Thyroid gland (tissue), 4 donors: ENCODE measurements around the gene PRKCZ. TPM values are rescaled to one million over a fixed set of nuclear protein-coding genes. Genes with fewer than 3 reads are reported as not detected.

Source experiments
- DNase-seq, 2 donors: peaks; one replicate each; pipeline ENCODE4 v3.0.0-alpha.2; 2019
- H3K27ac ChIP-seq, 3 donors: fragments of 200-600 bp; sonication (generic); 1 replicate in 2 of 3; 2 replicates in 1 of 3; pipeline ENCODE4 v1.5.1; 2016 to 2019; ENCODE audit warnings: mild to moderate bottlenecking in 1 of 3, moderate library complexity in 1 of 3
- H3K27me3 ChIP-seq: fragments of 200-600 bp; sonication (generic); one replicate; pipeline ENCODE4 v1.5.1; 2019
- H3K36me3 ChIP-seq, 2 donors: fragments of 200-600 bp; sonication (generic); one replicate each; pipeline ENCODE4 v1.5.1; 2016 to 2019
- H3K4me1 ChIP-seq, 2 donors: fragments of 200-600 bp; sonication (generic); one replicate each; pipeline ENCODE4 v1.5.1; 2017 to 2019
- H3K4me3 ChIP-seq, 3 donors: fragments of 200-600 bp; sonication (generic); replicated peaks in 1 of 3; 1 replicate in 2 of 3; 2 replicates in 1 of 3; pipeline ENCODE4 v1.5.1; 2016; ENCODE audit warnings: mild to moderate bottlenecking in 1 of 3
- H3K9me3 ChIP-seq: fragments of 200-600 bp; sonication (generic); one replicate; pipeline ENCODE4 v1.5.1; 2017
- CTCF ChIP-seq, 6 experiments: fragments of 200-600 bp in 3 of 6; fragments of 450-650 bp in 3 of 6; sonication (generic) in 3 of 6; IDR thresholded peaks; one replicate each; pipeline ENCODE4 v1.5.1; 2016 to 2019; ENCODE audit warnings: antibody characterized with exemption in 6 of 6, mild to moderate bottlenecking in 2 of 6, inconsistent platforms in 1 of 6, moderate library complexity in 1 of 6
- POLR2A ChIP-seq, 2 donors: fragments of 450-650 bp; IDR thresholded peaks; one replicate each; pipeline ENCODE4 v1.6.1; 2017; ENCODE audit warnings: antibody characterized with exemption in 2 of 2, mild to moderate bottlenecking in 2 of 2, moderate library complexity in 1 of 2
- WGBS, 2 donors: methylation state at CpG; one replicate each; pipeline ENCODE4 v1.1.5; 2017; 5-methylcytosine and 5-hydroxymethylcytosine counted together
- intact Hi-C: fragments of 100-400 bp; cut with DNase I; formaldehyde crosslinking; loops from one replicate; pipeline ENCODE4 v1.15.1; 2023
- total RNA-seq, 4 donors: library from RNA; depleted of rRNA; stranded (reverse); fragments of >200 nt; gene quantifications; one replicate each; pipeline ENCODE4 v1.2.3, GENCODE V29; 2016

PRKCZ gene
- total RNA-seq, 4 donors from 2014 or later, result 33.6 to 53.0 (median 44.3) TPM

- no peaks in the 10 kb centered on the region for H3K9me3 ChIP-seq
- H3K27me3 ChIP-seq, result no peaks in the 10 kb centered on the region
- no peaks in the 10 kb centered on the region for H3K4me1 ChIP-seq
- no peak for DNase-seq
- intact Hi-C loops, result loop anchor here (10.0 kb wide), 1 partner anchor 124 kb away; the partner anchor contains the start of gene PRKCZ
- WGBS, 2 donors, result 84 to 98% methylated on average over 7 of the region's 16 CpGs
- no peak overlapping the region for H3K27ac ChIP-seq
- H3K4me3 ChIP-seq, result no peak overlapping the region
- H3K36me3 ChIP-seq, result peaks cover 3 to 5% of the 10 kb centered on the region in 2 donors
- TF ChIP-seq CTCF (IDR thresholded peaks at IDR 0.05), result no peak
- no peak for TF ChIP-seq POLR2A (IDR thresholded peaks at IDR 0.05)
Observed at GRCh38 chr1:2178875-2179274, 128.7 kb downstream of the PRKCZ start.

- Histone ChIP-seq H3K9me3 (no peaks in the 10 kb centered on the region), H3K36me3 (peaks cover 3 to 5% of the 10 kb centered on the region in 2 donors), H3K4me3 (no peak overlapping the region), H3K4me1 (no peaks in the 10 kb centered on the region), H3K27ac (no peak overlapping the region), H3K27me3 (no peaks in the 10 kb centered on the region)
- WGBS, 2 donors, result 80 to 89% methylated on average over 19 to 23 of the region's 28 CpGs
- DNase-seq, result no peak
- TF ChIP-seq POLR2A (IDR thresholded peaks at IDR 0.05), result no peak
- TF ChIP-seq CTCF (IDR thresholded peaks at IDR 0.05), result no peak
- intact Hi-C loops, result loop anchor here (10.0 kb wide), 1 partner anchor 125 kb away; the partner anchor contains the start of gene PRKCZ
Observed at GRCh38 chr1:2179283-2180013, 129.2 kb downstream of the PRKCZ start.

GRCh38 chr1:2180297-2181245, 130.4 kb downstream of the PRKCZ start:
- Histone ChIP-seq H3K27ac (no peak overlapping the region), H3K36me3 (peaks cover 5 to 14% of the 10 kb centered on the region in 2 donors), H3K9me3 (no peaks in the 10 kb centered on the region), H3K4me3 (no peak overlapping the region), H3K27me3 (no peaks in the 10 kb centered on the region), H3K4me1 (no peaks in the 10 kb centered on the region)
- DNase-seq, result no peak
- intact Hi-C loops, result no loop called here
- 90 to 93% methylated on average over 54 to 55 of the region's 58 CpGs for WGBS, 2 donors
- TF ChIP-seq POLR2A (IDR thresholded peaks at IDR 0.05) (no peak), CTCF (IDR thresholded peaks at IDR 0.05) (no peak)

- intact Hi-C loops, result no loop called here
- peaks cover 5 to 17% of the 10 kb centered on the region in 2 donors for H3K36me3 ChIP-seq
- H3K9me3 ChIP-seq, result no peaks in the 10 kb centered on the region
- no peak overlapping the region for H3K27ac ChIP-seq
- no peaks in the 10 kb centered on the region for H3K27me3 ChIP-seq
- WGBS, 2 donors, result 94% methylated on average over 13 to 14 of the region's 14 CpGs
- no peaks in the 10 kb centered on the region for H3K4me1 ChIP-seq
- no peak for TF ChIP-seq POLR2A (IDR thresholded peaks at IDR 0.05)
- no peak for TF ChIP-seq CTCF (IDR thresholded peaks at IDR 0.05)
- no peak overlapping the region for H3K4me3 ChIP-seq
- DNase-seq, result no peak
Observed at GRCh38 chr1:2181271-2181670, 131.1 kb downstream of the PRKCZ start.
